ENCODE results near the gene TFCP2L1.

Gene TFCP2L1

DNA sequence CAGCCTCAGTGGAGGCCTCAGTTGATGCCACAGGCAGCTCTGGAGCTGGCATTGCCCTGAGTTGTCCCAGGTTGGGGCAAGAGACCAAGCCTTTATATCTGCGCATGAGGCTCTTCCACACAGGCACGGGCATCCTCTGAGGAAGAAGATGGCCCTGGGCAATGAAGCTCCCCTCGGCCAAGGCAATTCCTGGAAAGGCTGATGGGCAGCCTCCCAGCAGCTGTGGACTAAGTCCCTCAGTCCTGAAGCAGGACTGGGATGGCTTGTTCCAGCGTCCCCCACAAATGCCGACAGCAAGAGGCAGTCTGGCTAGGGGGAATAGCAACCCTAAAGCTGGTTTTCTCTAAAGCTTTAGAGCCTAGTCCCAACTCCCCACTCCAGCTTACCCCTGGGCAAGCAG lies 90.0 kb downstream of the TFCP2L1 start:
- DNase-seq, result no peak

GRCh38 chr2:121194626-121195025 lies 90.4 kb downstream of the TFCP2L1 start:
- DNase-seq, result no peak

GRCh38 chr2:121193185-121193584 lies 91.8 kb downstream of the TFCP2L1 start:
- no peak for DNase-seq

- DNase-seq, result no peak
Observed at GRCh38 chr2:121192576-121192975, 92.4 kb downstream of the TFCP2L1 start.

- DNase-seq, result no peak
Observed at GRCh38 chr2:121191191-121192170, 93.5 kb downstream of the TFCP2L1 start.

DNA sequence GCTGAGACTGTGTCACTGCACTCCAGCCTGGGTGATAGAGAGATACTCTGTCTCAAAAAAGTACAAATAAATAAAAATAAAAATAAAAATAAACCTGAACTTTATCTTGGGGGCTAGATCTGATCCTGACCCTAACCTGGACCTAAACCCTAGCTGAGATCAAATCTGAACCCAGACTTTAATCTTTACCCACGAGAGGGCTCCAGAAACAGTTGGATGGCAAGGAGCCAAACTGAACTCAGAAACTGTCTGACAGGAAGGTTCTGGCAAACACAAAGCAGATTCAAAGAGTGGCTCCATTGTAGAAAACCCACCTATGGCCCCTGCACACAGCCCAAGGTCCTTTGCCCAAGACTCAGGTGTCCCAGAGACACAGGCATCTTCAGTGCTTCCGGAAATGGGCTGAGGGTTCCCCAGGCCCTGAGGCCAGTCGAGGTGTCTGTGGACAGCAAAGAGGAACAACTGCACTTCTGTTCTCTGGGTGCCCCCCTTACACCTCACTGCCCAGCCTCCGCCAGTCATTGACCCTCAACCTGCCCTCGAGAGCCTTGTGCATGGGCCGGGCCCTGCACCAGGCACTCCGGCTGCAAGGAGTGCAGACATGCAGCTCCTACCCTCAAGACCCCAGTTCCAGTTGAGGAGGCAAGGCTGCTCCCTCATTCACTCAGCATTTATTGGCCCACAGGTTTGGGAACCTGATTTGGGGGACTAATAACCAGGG lies 95.2 kb downstream of the TFCP2L1 start:
- DNase-seq, result no peak

DNA sequence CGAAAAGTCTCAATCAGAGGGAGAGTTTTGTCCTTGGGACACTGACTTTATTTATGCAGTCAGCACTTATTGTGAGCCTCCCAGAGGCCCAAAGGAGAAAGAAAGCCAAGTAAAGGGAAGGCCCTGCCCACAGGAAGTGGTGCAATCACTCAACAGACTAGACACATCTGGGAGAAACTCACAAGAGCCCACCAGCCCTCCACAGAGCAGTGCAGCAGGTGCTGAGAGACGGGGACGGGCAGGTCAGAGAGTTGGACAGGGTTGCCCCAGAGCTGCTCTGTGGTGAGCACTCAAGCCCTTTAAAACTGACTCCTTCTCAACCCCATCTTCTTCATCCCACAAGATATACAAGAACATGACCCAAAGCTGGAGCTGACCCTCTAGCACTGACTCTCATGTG lies 96.0 kb downstream of the TFCP2L1 start:
- no peak for DNase-seq

- no peak for DNase-seq
Observed at GRCh38 chr2:121187982-121188411, 97.0 kb downstream of the TFCP2L1 start.

DNA sequence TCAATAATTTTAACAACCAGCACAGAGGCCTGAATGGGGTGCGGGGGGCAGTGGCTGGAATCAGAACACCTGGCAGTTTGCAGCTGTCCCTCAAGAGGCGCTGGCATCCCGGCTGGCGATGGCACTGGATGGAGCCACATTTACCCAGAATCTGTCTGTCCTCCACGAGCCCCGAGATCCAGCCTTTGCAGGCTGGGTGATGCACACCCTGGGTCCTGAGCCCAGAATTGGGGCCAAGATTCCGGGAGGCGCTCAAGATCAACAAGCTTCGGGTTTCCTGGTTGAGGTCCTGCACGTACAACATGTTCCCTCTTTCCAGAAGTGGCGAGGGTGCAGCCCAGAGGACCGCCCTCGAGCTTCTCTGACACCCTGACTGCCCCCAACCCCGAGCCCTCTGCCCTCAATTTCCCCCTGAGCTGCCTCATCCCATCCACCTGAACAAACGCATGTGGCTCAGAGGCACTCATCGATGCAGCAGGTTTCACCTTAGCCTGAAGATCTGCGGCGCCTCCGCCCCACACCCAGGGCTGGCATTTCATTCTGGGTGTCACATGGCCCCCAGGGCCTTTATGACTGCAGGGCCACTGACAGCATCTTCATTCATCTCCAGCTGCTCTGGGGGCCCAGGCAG lies 97.5 kb downstream of the TFCP2L1 start:
- no peak for DNase-seq

- DNase-seq, result no peak
Observed at GRCh38 chr2:121186261-121186660, 98.7 kb downstream of the TFCP2L1 start.

DNA sequence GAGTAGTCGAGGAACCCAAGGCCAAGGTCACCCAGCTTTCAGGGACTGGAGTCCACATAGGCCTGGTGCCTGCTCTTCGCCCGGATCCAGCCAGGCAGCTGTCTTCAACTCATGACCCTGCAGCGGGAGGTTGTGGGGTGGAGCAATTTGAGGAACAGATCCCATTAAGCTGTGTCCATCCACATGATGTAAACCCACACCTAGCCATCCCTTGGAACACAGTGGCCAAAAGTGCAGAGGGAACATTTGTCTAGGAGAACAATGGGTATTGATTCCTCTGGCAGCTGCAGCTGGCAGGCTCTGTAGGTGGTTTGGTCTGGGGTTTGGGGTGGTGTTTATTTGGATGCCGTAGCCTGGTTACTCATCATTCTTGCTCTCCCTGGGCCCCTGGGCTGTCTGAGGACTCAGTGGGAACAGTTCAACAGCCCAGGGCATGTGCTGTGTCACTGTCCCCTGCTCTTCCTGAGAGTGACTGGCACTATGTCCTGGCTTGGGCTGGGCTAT lies 99.4 kb downstream of the TFCP2L1 start:
- no peak for DNase-seq

DNA sequence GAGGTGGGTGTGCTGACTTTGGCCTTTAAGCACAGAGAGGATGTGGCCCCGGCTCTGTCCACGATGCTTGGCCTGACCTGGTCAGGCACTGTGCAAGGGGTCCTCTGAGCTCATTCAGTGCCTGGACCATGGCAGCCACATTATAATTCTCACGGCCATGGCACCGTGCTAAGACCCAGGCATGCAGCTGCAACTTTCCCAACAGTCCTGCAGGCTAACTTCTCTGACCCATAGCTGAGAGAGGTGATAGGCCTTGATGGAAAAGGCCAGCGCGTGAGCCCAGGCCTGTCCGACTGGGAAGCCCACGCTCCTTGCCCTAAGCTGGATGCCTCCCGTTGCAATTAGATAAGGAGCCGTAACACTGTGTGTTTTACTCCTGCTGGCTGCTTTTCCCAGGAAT lies 99.9 kb downstream of the TFCP2L1 start:
- no peak for DNase-seq

DNA sequence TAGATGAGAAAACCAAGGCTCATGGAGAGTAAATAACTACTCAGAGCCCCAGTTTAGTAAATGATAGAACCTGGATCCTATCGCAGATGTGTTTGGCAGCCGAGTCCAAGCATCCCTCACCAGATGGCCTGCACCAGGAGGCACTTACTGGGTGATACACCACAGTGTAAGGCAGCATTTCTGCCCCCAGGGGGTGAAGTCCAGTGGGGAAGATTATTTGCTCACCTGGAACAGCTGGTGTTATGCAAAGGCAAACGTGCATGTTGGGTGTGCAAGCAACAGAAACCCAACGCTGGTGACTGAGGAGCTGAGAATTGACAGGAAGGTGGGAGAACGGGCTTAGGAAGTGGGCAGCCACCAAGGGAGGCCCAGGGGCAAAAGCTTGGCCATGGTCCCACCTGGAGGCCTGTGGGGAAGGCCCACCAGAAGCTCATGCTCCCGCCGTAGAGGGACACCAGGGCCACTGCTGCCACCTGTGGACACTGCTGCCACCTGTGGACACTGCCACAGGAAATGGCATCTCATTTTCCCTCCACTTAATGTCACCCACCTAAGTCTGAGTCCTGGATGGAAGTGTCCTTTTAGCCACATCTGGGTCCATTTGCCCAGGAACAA lies 100.6 kb downstream of the TFCP2L1 start:
- DNase-seq, result no peak

DNA sequence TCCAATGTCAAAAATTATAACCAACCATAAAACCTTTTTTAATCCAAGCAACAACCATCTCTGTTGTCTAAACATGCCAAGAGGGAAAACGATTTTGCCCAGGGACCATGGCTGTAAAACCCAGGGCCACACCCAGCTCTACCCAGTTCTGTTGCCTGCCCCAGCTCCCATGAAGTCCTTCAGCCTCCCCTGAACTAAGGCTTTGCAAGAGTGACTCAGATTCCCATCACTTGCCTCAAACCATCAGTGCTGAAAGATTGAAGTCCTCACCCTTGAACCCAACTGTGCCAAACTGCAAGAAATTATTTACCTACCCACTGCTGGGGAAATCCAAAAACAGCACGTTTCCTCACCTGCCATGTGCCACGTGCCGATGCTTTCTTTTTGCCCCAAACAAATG lies 102.5 kb downstream of the TFCP2L1 start:
- DNase-seq, result no peak

GRCh38 chr2:121179467-121179866 lies 105.5 kb downstream of the TFCP2L1 start:
- no peak for DNase-seq

DNA sequence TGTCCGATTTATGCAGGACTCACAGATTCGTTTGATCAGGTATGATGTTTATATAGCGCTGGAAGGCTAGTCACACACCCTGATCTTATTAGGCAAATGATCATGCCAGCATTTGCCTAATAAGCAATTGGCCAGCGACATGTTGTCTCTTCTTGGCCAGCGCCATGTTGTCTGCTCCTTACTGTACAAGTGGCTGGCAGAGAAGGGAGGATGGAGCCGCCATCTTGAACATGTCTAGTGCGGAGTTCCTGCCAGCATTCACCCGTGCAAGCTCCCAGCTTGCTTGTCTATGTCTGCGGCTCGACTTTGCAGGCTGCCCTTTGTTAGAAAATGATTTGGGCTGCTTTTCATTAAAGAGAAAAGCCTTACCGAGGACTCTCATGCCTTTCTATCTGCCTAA lies 106.3 kb downstream of the TFCP2L1 start:
- no peak for DNase-seq

DNA sequence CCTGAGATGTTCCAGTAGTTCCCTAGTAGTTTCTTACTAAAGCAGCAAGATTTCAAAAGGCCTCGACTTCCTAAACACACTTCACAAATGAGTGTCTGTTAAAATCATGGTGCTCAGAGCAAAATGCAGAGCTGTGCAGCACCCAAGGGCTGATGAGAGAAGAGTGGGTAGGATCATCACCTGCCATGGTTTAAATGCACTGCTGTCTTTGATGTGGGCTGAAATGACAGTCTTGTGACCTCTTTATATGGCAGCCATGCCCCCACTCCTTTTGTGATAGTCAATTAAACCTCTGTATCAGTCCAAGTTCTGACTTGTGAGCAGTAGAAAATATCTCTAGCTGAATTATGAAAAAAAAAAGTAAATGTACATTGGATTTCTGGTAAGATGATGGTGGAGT lies 107.1 kb downstream of the TFCP2L1 start:
- no peak for DNase-seq

- DNase-seq, result no peak
Observed at GRCh38 chr2:121175326-121175725, 109.7 kb downstream of the TFCP2L1 start.

DNA sequence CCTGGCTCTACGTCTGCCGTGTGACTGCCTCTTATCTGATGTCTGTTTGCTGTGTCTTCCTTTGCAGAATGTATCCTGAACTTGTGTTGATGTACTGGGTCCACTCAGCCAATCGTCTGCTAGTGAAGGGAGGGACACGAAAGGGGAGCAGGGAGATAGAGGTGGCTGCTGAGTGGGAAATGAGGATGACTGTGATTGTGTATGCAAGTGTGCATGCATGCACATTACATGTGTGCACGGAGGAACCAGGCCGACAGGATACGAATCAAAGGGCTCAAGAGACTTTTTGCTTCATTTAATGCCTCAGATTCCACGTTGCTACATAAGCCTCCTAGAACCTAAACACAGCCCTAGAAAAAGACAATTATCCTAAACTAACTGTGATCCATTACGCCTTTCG lies 111.2 kb downstream of the TFCP2L1 start:
- DNase-seq, result no peak

DNA sequence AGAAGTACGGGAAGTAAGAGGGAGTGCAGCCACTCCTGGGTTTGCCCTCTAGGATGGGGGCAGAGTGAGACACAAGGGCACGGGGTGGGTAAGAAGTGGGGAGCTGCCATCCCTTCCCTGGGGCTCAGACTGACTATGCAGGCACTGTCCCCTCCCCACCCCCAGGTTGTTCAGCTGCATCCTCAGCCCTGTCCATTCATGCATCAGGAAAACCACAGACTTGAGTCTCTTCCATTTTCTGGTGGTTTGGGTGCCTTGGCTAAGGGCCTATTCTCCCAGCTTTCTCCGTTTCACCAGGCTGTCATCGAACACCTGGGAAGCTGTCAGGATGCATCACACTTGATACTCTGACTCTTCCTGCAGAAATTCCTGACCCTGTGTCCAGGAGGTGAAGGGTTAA lies 111.9 kb downstream of the TFCP2L1 start:
- no peak for DNase-seq

- no peak for DNase-seq
Observed at GRCh38 chr2:121172456-121172855, 112.5 kb downstream of the TFCP2L1 start.

DNA sequence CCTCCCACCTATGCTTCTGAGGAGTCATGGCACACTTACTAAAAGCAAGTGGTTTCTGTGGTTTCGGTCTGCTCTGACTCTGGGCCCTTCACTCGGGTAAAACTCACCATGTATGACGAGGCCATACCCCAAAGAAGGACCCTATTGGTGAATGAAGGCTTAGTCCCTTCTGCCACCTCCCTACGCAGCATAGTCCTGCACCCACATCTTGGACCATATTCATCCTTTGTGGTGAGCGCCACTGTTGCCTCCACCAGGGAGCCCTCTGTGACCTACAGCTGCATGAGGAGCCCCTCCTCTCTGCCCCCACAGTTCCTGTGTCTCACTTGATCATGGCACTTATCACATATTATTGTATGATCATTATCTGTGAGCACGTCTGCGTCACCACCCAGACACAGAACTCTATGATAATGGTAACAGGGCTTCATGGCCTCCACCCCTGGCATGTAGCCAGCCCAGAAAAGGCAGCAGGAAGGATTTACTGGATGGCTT lies 113.3 kb downstream of the TFCP2L1 start:
- DNase-seq, result no peak

GRCh38 chr2:121170577-121170976 lies 114.4 kb downstream of the TFCP2L1 start:
- no peak for DNase-seq

Data from NCI-H1694 (cell line).